PFSK-1 (cell line): ENCODE measurements around the gene LCN15.

Experiments used
- FOXP2 ChIP-seq: optimal IDR thresholded peaks from 2 replicates; pipeline ENCODE3; 2011; ENCODE audit warnings: borderline replicate concordance, control low read depth, inconsistent platforms; ENCODE audit not compliant: insufficient read depth; ENCODE audit errors: extremely low read length, extremely low read depth
- POLR2AphosphoS5 ChIP-seq: IDR thresholded peaks from 2 replicates; pipeline ENCODE4 v1.6.1; 2012; ENCODE audit warnings: low read depth, mild to moderate bottlenecking, control low read depth, low read length, moderate library complexity
- SIN3A ChIP-seq: IDR thresholded peaks from 2 replicates; pipeline ENCODE4 v1.6.1; 2012; ENCODE audit warnings: mild to moderate bottlenecking, low read length, moderate library complexity, borderline replicate concordance; ENCODE audit not compliant: insufficient read depth
- TF ChIP-seq, protein P1 (sequence below), 2 experiments: IDR thresholded peaks; 2 replicates each; pipeline versions ENCODE4 v1.6.1 to v1.8.0; 2011 to 2012; ENCODE audit warnings: low read depth in 2 of 2, low read length in 2 of 2, control low read depth in 1 of 2, inconsistent platforms in 1 of 2, mild to moderate bottlenecking in 1 of 2, moderate library complexity in 1 of 2; ENCODE audit not compliant: insufficient read depth in 1 of 2

DNA sequence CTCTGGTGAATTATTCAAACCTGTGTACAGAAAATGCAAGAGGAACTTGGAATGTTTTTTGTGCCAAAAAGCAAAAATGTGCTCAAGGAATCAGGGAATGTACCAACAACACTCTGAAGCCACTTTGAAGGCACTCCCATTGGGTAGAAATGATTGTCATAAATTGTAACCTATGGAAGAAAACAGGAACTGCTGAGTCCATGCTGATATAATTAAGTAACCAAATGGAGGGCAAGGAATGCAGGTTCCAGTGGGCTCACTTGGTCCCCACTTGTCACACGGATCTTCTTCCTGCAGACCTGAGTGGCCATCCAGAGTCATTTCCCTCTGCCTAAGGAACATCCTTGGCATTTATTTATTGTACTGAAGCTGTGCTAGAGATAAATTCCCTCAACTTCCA lies 13.1 kb downstream of the LCN15 start:
- TF ChIP-seq POLR2AphosphoS5: no peak
- TF ChIP-seq FOXP2: no peak
- TF ChIP-seq, protein P1, sequence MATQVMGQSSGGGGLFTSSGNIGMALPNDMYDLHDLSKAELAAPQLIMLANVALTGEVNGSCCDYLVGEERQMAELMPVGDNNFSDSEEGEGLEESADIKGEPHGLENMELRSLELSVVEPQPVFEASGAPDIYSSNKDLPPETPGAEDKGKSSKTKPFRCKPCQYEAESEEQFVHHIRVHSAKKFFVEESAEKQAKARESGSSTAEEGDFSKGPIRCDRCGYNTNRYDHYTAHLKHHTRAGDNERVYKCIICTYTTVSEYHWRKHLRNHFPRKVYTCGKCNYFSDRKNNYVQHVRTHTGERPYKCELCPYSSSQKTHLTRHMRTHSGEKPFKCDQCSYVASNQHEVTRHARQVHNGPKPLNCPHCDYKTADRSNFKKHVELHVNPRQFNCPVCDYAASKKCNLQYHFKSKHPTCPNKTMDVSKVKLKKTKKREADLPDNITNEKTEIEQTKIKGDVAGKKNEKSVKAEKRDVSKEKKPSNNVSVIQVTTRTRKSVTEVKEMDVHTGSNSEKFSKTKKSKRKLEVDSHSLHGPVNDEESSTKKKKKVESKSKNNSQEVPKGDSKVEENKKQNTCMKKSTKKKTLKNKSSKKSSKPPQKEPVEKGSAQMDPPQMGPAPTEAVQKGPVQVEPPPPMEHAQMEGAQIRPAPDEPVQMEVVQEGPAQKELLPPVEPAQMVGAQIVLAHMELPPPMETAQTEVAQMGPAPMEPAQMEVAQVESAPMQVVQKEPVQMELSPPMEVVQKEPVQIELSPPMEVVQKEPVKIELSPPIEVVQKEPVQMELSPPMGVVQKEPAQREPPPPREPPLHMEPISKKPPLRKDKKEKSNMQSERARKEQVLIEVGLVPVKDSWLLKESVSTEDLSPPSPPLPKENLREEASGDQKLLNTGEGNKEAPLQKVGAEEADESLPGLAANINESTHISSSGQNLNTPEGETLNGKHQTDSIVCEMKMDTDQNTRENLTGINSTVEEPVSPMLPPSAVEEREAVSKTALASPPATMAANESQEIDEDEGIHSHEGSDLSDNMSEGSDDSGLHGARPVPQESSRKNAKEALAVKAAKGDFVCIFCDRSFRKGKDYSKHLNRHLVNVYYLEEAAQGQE (IDR thresholded peaks at IDR 0.05; ENCODE audit: insufficient read depth in 1 of 2, low read depth in 2 of 2, low read length in 2 of 2): no peak
- no peak for TF ChIP-seq SIN3A
